NCI-H524 (cell line): Measurements from ENCODE around the gene SPRED1.
"Not testable (repeated sequence)": the region's sequence is repeated elsewhere in the genome, so short reads cannot be mapped to it uniquely, and the experiment has no call there.

Experiments used
- DNase-seq, 2 experiments: peaks; one replicate each; lab custom pipeline; 2025; lab: John Stamatoyannopoulos, UW

Gene SPRED1

GRCh38 chr15:38237021-38237420, 15.6 kb upstream of the SPRED1 start:
- not testable (repeated sequence) for DNase-seq

- no peak for DNase-seq
Measured at GRCh38 chr15:38238311-38238710, 14.3 kb upstream of the SPRED1 start.

- no peak for DNase-seq
Measured at GRCh38 chr15:38242055-38242454, 10.6 kb upstream of the SPRED1 start.

- DNase-seq: no peak
Measured at GRCh38 chr15:38243278-38244055, 9.2 kb upstream of the SPRED1 start.

- DNase-seq: no peak
Measured at GRCh38 chr15:38247336-38247735, 5.3 kb upstream of the SPRED1 start.

- peak in 1 of 2 experiments; percentile 39 for DNase-seq
Measured at GRCh38 chr15:38253351-38253781, 730 bp downstream of the SPRED1 start.

GRCh38 chr15:38254051-38254883, 1.6 kb downstream of the SPRED1 start:
- peak; percentile 55 to 84 for DNase-seq

GRCh38 chr15:38255690-38256089, 3.1 kb downstream of the SPRED1 start:
- DNase-seq: no peak

GRCh38 chr15:38257676-38258075, 5.0 kb downstream of the SPRED1 start:
- DNase-seq: no peak

- DNase-seq: no peak
Measured at GRCh38 chr15:38259134-38259533, 6.5 kb downstream of the SPRED1 start.

GRCh38 chr15:38260077-38260476, 7.4 kb downstream of the SPRED1 start:
- no peak for DNase-seq

- DNase-seq: no peak
Measured at GRCh38 chr15:38263251-38263650, 10.6 kb downstream of the SPRED1 start.

GRCh38 chr15:38263996-38264395, 11.4 kb downstream of the SPRED1 start:
- no peak for DNase-seq

GRCh38 chr15:38266247-38266986, 13.8 kb downstream of the SPRED1 start:
- DNase-seq: no peak

- no peak for DNase-seq
Measured at GRCh38 chr15:38267421-38268022, 14.9 kb downstream of the SPRED1 start.

- no peak for DNase-seq
Measured at GRCh38 chr15:38271144-38271543, 18.5 kb downstream of the SPRED1 start.

- DNase-seq: no peak
Measured at GRCh38 chr15:38271895-38272294, 19.3 kb downstream of the SPRED1 start.

GRCh38 chr15:38272431-38272830, 19.8 kb downstream of the SPRED1 start:
- not testable (repeated sequence) for DNase-seq

- DNase-seq: no peak
Measured at GRCh38 chr15:38274135-38274534, 21.5 kb downstream of the SPRED1 start.

- no peak for DNase-seq
Measured at GRCh38 chr15:38275959-38276358, 23.3 kb downstream of the SPRED1 start.

- not testable (repeated sequence) for DNase-seq
Measured at GRCh38 chr15:38277281-38277680, 24.6 kb downstream of the SPRED1 start.

GRCh38 chr15:38281031-38281430, 28.4 kb downstream of the SPRED1 start:
- DNase-seq: no peak
